ENCODE data around the gene DCAF5. TPM values are rescaled to one million over a fixed set of nuclear protein-coding genes. Genes with fewer than 3 reads are reported as not detected.
A peak's percentile ranks its signal among the peaks of the same experiment; 100 is the strongest.

The DCAF5 gene
- total RNA-seq, 1 experiment from 2014 or later: 45.5 TPM

GRCh38 chr14:69101331-69101826 lies 51.5 kb downstream of the DCAF5 start:
- Histone ChIP-seq H3K4me3 (ENCODE audit: low read length) (no peak overlapping the region), H3K36me3 (ENCODE audit: insufficient read depth, low read length) (peaks cover 5% of the 10 kb centered on the region; the same call in 1 of the 2 replicates), H3K4me1 (ENCODE audit: low read length) (no peaks in the 10 kb centered on the region), H3K9me2 (replicated peaks; ENCODE audit: insufficient read depth, low read length) (no peaks in the 10 kb centered on the region), H2AFZ (ENCODE audit: low read length) (no peak overlapping the region), H3K9me3 (ENCODE audit: low read length) (no peaks in the 10 kb centered on the region), H3K4me2 (ENCODE audit: low read depth, low read length, poor library complexity, severe bottlenecking) (no peak overlapping the region), H3K27ac (ENCODE audit: low read length) (no peak overlapping the region; the same call in 1 of the 2 replicates), H3K27me3 (ENCODE audit: low read length) (no peaks in the 10 kb centered on the region), H3K9ac (ENCODE audit: low read length) (no peak overlapping the region), H4K20me1 (ENCODE audit: insufficient read depth, low read depth, low read length) (no peaks in the 10 kb centered on the region), H3K79me2 (ENCODE audit: low read length) (peaks cover 32% of the 10 kb centered on the region)
- peak; percentile 48 for DNase-seq

GRCh38 chr14:69097974-69098373 lies 54.9 kb downstream of the DCAF5 start:
- H3K9me3 ChIP-seq (ENCODE audit: low read length): no peaks in the 10 kb centered on the region
- no peaks in the 10 kb centered on the region for H3K27me3 ChIP-seq (ENCODE audit: low read length)
- H3K27ac ChIP-seq (ENCODE audit: low read length): no peak overlapping the region
- H3K9ac ChIP-seq (ENCODE audit: low read length): no peak overlapping the region
- H3K4me1 ChIP-seq (ENCODE audit: low read length): no peaks in the 10 kb centered on the region
- peaks cover 3% of the 10 kb centered on the region; the same call in 1 of the 2 replicates for H3K36me3 ChIP-seq (ENCODE audit: insufficient read depth, low read length)
- no peak overlapping the region for H3K4me2 ChIP-seq (ENCODE audit: low read depth, low read length, poor library complexity, severe bottlenecking)
- no peaks in the 10 kb centered on the region for H3K9me2 ChIP-seq (replicated peaks; ENCODE audit: insufficient read depth, low read length)
- H3K4me3 ChIP-seq (ENCODE audit: low read length): no peak overlapping the region
- DNase-seq: no peak
- peaks cover 37% of the 10 kb centered on the region for H3K79me2 ChIP-seq (ENCODE audit: low read length)
- no peak overlapping the region for H2AFZ ChIP-seq (ENCODE audit: low read length)
- H4K20me1 ChIP-seq (ENCODE audit: insufficient read depth, low read depth, low read length): no peaks in the 10 kb centered on the region

GRCh38 chr14:69096781-69097475 lies 56.0 kb downstream of the DCAF5 start:
- Histone ChIP-seq H3K4me2 (ENCODE audit: low read depth, low read length, poor library complexity, severe bottlenecking) (no peak overlapping the region), H3K9me3 (ENCODE audit: low read length) (no peaks in the 10 kb centered on the region), H3K4me3 (ENCODE audit: low read length) (no peak overlapping the region), H3K36me3 (ENCODE audit: insufficient read depth, low read length) (no peaks in the 10 kb centered on the region; the same call in 1 of the 2 replicates), H2AFZ (ENCODE audit: low read length) (no peak overlapping the region), H3K4me1 (ENCODE audit: low read length) (no peaks in the 10 kb centered on the region), H3K27ac (ENCODE audit: low read length) (no peak overlapping the region), H3K9me2 (replicated peaks; ENCODE audit: insufficient read depth, low read length) (no peaks in the 10 kb centered on the region), H4K20me1 (ENCODE audit: insufficient read depth, low read depth, low read length) (no peaks in the 10 kb centered on the region), H3K79me2 (ENCODE audit: low read length) (peaks cover 35% of the 10 kb centered on the region), H3K27me3 (ENCODE audit: low read length) (no peaks in the 10 kb centered on the region), H3K9ac (ENCODE audit: low read length) (no peak overlapping the region)
- no peak for DNase-seq

GRCh38 chr14:69096246-69096645 lies 56.7 kb downstream of the DCAF5 start:
- Histone ChIP-seq H3K9me2 (replicated peaks; ENCODE audit: insufficient read depth, low read length) (no peaks in the 10 kb centered on the region), H3K79me2 (ENCODE audit: low read length) (peaks cover 32% of the 10 kb centered on the region), H3K9me3 (ENCODE audit: low read length) (no peaks in the 10 kb centered on the region), H4K20me1 (ENCODE audit: insufficient read depth, low read depth, low read length) (no peaks in the 10 kb centered on the region), H3K4me2 (ENCODE audit: low read depth, low read length, poor library complexity, severe bottlenecking) (no peak overlapping the region), H2AFZ (ENCODE audit: low read length) (no peak overlapping the region), H3K4me1 (ENCODE audit: low read length) (no peaks in the 10 kb centered on the region), H3K27me3 (ENCODE audit: low read length) (no peaks in the 10 kb centered on the region), H3K9ac (ENCODE audit: low read length) (no peak overlapping the region), H3K36me3 (ENCODE audit: insufficient read depth, low read length) (peaks cover 2% of the 10 kb centered on the region; the same call in 1 of the 2 replicates), H3K4me3 (ENCODE audit: low read length) (no peak overlapping the region), H3K27ac (ENCODE audit: low read length) (no peak overlapping the region)
- DNase-seq: no peak

- Histone ChIP-seq H3K9me2 (replicated peaks; ENCODE audit: insufficient read depth, low read length) (no peaks in the 10 kb centered on the region), H2AFZ (ENCODE audit: low read length) (no peak overlapping the region), H3K27ac (ENCODE audit: low read length) (no peak overlapping the region), H4K20me1 (ENCODE audit: insufficient read depth, low read depth, low read length) (no peaks in the 10 kb centered on the region), H3K36me3 (ENCODE audit: insufficient read depth, low read length) (peaks cover 16% of the 10 kb centered on the region; the same call in 1 of the 2 replicates), H3K79me2 (ENCODE audit: low read length) (peaks cover 19% of the 10 kb centered on the region; the same call in 1 of the 2 replicates), H3K4me2 (ENCODE audit: low read depth, low read length, poor library complexity, severe bottlenecking) (no peak overlapping the region), H3K4me1 (ENCODE audit: low read length) (no peaks in the 10 kb centered on the region), H3K9me3 (ENCODE audit: low read length) (no peaks in the 10 kb centered on the region), H3K9ac (ENCODE audit: low read length) (no peak overlapping the region), H3K27me3 (ENCODE audit: low read length) (no peaks in the 10 kb centered on the region), H3K4me3 (ENCODE audit: low read length) (no peak overlapping the region)
- DNase-seq: no peak
Measured at GRCh38 chr14:69094481-69094880, 58.4 kb downstream of the DCAF5 start.

GRCh38 chr14:69093631-69094421 lies 59.1 kb downstream of the DCAF5 start:
- H2AFZ ChIP-seq (ENCODE audit: low read length): no peak overlapping the region
- H3K4me1 ChIP-seq (ENCODE audit: low read length): no peaks in the 10 kb centered on the region
- peaks cover 16% of the 10 kb centered on the region; the same call in 1 of the 2 replicates for H3K36me3 ChIP-seq (ENCODE audit: insufficient read depth, low read length)
- no peaks in the 10 kb centered on the region for H3K9me2 ChIP-seq (replicated peaks; ENCODE audit: insufficient read depth, low read length)
- no peak overlapping the region for H3K9ac ChIP-seq (ENCODE audit: low read length)
- no peaks in the 10 kb centered on the region for H3K9me3 ChIP-seq (ENCODE audit: low read length)
- H3K27me3 ChIP-seq (ENCODE audit: low read length): no peaks in the 10 kb centered on the region
- no peak overlapping the region for H3K27ac ChIP-seq (ENCODE audit: low read length)
- no peak overlapping the region for H3K4me2 ChIP-seq (ENCODE audit: low read depth, low read length, poor library complexity, severe bottlenecking)
- H4K20me1 ChIP-seq (ENCODE audit: insufficient read depth, low read depth, low read length): no peaks in the 10 kb centered on the region
- H3K4me3 ChIP-seq (ENCODE audit: low read length): no peak overlapping the region
- peaks cover 19% of the 10 kb centered on the region; the same call in 1 of the 2 replicates for H3K79me2 ChIP-seq (ENCODE audit: low read length)
- DNase-seq: no peak

- Histone ChIP-seq H3K9ac (ENCODE audit: low read length) (no peak overlapping the region), H3K27ac (ENCODE audit: low read length) (no peak overlapping the region), H3K9me2 (replicated peaks; ENCODE audit: insufficient read depth, low read length) (no peaks in the 10 kb centered on the region), H3K36me3 (ENCODE audit: insufficient read depth, low read length) (peaks cover 16% of the 10 kb centered on the region; the same call in 1 of the 2 replicates), H3K4me3 (ENCODE audit: low read length) (no peak overlapping the region), H2AFZ (ENCODE audit: low read length) (no peak overlapping the region), H3K27me3 (ENCODE audit: low read length) (no peaks in the 10 kb centered on the region), H3K9me3 (ENCODE audit: low read length) (no peaks in the 10 kb centered on the region), H3K79me2 (ENCODE audit: low read length) (peaks cover 18% of the 10 kb centered on the region; the same call in 1 of the 2 replicates), H3K4me1 (ENCODE audit: low read length) (no peaks in the 10 kb centered on the region), H3K4me2 (ENCODE audit: low read depth, low read length, poor library complexity, severe bottlenecking) (no peak overlapping the region), H4K20me1 (ENCODE audit: insufficient read depth, low read depth, low read length) (no peaks in the 10 kb centered on the region)
- DNase-seq: no peak
Measured at GRCh38 chr14:69092840-69093422, 60.0 kb downstream of the DCAF5 start.

- Histone ChIP-seq H3K4me3 (ENCODE audit: low read length) (no peak overlapping the region), H3K9me3 (ENCODE audit: low read length) (no peaks in the 10 kb centered on the region)
Measured at GRCh38 chr14:69091695-69092094, 61.2 kb downstream of the DCAF5 start.

More at GRCh38 chr14:69091695-69092094, 61.2 kb downstream of the DCAF5 start:
- no peak for DNase-seq
- Histone ChIP-seq H3K4me1 (ENCODE audit: low read length) (no peaks in the 10 kb centered on the region), H3K9ac (ENCODE audit: low read length) (no peak overlapping the region), H4K20me1 (ENCODE audit: insufficient read depth, low read depth, low read length) (no peaks in the 10 kb centered on the region), H3K27ac (ENCODE audit: low read length) (no peak overlapping the region), H3K36me3 (ENCODE audit: insufficient read depth, low read length) (peaks cover 16% of the 10 kb centered on the region; the same call in 1 of the 2 replicates), H3K27me3 (ENCODE audit: low read length) (no peaks in the 10 kb centered on the region), H3K4me2 (ENCODE audit: low read depth, low read length, poor library complexity, severe bottlenecking) (no peak overlapping the region), H3K79me2 (ENCODE audit: low read length) (peaks cover 13% of the 10 kb centered on the region; the same call in 1 of the 2 replicates), H2AFZ (ENCODE audit: low read length) (no peak overlapping the region), H3K9me2 (replicated peaks; ENCODE audit: insufficient read depth, low read length) (no peaks in the 10 kb centered on the region)

Data from Karpas-422 (cell line).